Endodermal cell (in vitro differentiated cells): ENCODE measurements around the gene TAF4B. TPM values are rescaled to one million over a fixed set of nuclear protein-coding genes. Genes with fewer than 3 reads are reported as not detected.

Experiments
- DNase-seq: peaks from one replicate; pipeline ENCODE4 v3.0.0-alpha.2; 2017
- H3K27ac ChIP-seq: 2 replicates; pipeline ENCODE4 v1.5.1; 2013; ENCODE audit warnings: mild to moderate bottlenecking, low read depth, low read length, moderate library complexity
- H3K27me3 ChIP-seq: 2 replicates; pipeline ENCODE4 v1.6.1; 2013; ENCODE audit warnings: mild to moderate bottlenecking, low read length, moderate library complexity; ENCODE audit not compliant: insufficient read depth, control insufficient read depth, poor library complexity, severe bottlenecking
- H3K36me3 ChIP-seq: 2 replicates; pipeline ENCODE4 v1.7.0; 2013; ENCODE audit warnings: mild to moderate bottlenecking, low read length, moderate library complexity; ENCODE audit not compliant: control insufficient read depth, insufficient read depth
- H3K4me1 ChIP-seq: one replicate; pipeline ENCODE4 v1.7.0; 2013; ENCODE audit warnings: low read length; ENCODE audit not compliant: control insufficient read depth, insufficient read depth
- H3K4me3 ChIP-seq: 2 replicates; pipeline ENCODE4 v1.5.1; 2013; ENCODE audit warnings: mild to moderate bottlenecking, low read length, moderate library complexity
- H3K9ac ChIP-seq: 2 replicates; pipeline ENCODE4 v1.6.1; 2013; ENCODE audit warnings: mild to moderate bottlenecking, low read length, moderate library complexity; ENCODE audit not compliant: poor library complexity, severe bottlenecking; ENCODE audit errors: extremely low read depth
- H3K9me3 ChIP-seq: 2 replicates; pipeline ENCODE4 v1.6.1; 2013; ENCODE audit warnings: mild to moderate bottlenecking, low read length, moderate library complexity; ENCODE audit not compliant: control insufficient read depth
- H3K27ac Mint-ChIP-seq: 2 replicates; pipeline ENCODE4 v1.8.0; 2020; ENCODE audit warnings: mixed read lengths
- H3K27me3 Mint-ChIP-seq: 2 replicates; pipeline ENCODE4 v1.8.0; 2021; ENCODE audit warnings: mild to moderate bottlenecking, mixed read lengths; ENCODE audit not compliant: insufficient read depth
- H3K36me3 Mint-ChIP-seq: 2 replicates; pipeline ENCODE4 v1.8.0; 2020; ENCODE audit warnings: low read depth, mixed read lengths
- H3K4me1 Mint-ChIP-seq: 2 replicates; pipeline ENCODE4 v1.8.0; 2020; ENCODE audit warnings: mixed read lengths
- H3K4me3 Mint-ChIP-seq: 2 replicates; pipeline ENCODE4 v1.8.0; 2020; ENCODE audit warnings: mild to moderate bottlenecking, moderate library complexity, mixed read lengths
- H3K9me3 Mint-ChIP-seq: 2 replicates; pipeline ENCODE4 v1.8.0; 2020; ENCODE audit warnings: mild to moderate bottlenecking, mixed read lengths
- CTCF ChIP-seq: fragments of 200-600 bp; sonication (generic); conservative IDR thresholded peaks from 2 replicates; pipeline ENCODE4 v1.5.0; 2021; ENCODE audit warnings: antibody characterized with exemption, mild to moderate bottlenecking
- WGBS, 2 experiments: methylation state at CpG; one replicate each; pipeline versions ENCODE4 v1.1.5 to v1.1.7; 2013; ENCODE audit warnings: missing lambda C conversion rate in 2 of 2, mixed read lengths in 1 of 2; ENCODE audit not compliant: insufficient coverage in 1 of 2, insufficient read length in 1 of 2; 5-methylcytosine and 5-hydroxymethylcytosine counted together
- total RNA-seq, 2 donors: library from RNA; stranded (reverse); fragmentation: NEBNext Ultra II Directional in 1 of 2; extraction: Animal tissue kit (Norgen Biotek cat#: 25700) in 1 of 2; gene quantifications; 2 replicates in 1 of 2; 3 replicates in 1 of 2; pipeline ENCODE4 v1.2.1, GENCODE V29; 2021

The TAF4B gene
- total RNA-seq, 2 donors from 2014 or later: 6.9 to 7.7 TPM

DNA sequence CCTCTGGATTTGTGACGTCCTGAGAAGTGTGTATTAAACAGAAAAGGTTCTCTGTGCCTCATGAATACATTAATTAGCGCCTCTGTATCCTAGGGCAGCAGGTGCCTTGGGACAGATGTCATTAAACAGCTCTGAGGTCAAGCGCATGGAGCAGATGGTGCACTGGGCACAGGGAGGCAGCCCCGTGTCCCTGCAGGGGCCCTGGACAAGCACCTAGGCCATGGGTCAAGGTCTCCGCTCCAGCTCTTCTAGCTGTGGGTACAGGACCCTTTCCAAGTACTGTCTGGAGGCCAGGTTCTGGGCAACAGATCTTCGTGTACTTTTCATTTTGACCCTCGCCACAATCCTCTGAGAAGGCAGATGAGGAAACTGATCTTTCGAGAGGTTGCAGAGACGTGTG is 195.7 kb downstream of the TAF4B start:
- Mint-ChIP-seq H3K27me3 (peaks cover 2% of the 10 kb centered on the region), H3K27ac (no peak overlapping the region), H3K9me3 (no peaks in the 10 kb centered on the region)

DNA sequence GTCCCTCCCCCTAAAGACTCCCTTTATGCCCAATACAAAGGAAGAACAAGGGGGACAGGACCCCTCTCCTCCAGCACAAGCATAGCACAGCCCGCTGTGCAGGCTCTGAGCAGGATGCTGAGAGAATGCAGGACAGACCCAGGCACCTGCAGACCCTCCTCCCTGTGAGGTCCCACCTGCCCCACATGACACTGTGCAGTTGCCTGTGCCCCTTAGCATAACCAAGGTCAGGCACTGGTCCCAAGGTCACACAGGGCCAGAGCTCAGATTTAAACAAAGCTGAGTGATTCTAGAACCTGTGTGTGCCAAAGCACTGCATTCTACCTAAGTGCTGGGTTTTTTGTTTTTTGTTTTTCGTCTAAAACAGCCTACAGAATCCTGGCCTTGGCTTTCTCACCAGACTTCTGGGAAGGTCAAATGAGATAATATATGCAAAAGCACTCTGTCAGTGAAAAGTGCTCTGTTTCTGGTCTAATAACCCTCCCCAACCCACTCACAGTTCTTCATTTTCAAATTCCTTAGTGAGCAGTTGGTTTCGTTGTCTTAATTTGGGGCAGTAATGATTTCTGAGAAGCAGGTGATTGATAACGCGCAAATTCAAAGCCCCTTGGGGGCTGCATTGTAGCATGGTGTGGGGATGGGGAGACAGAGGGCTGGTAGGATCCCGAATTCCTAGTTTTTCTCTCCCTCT is 196.4 kb downstream of the TAF4B start:
- Histone ChIP-seq H3K4me3 (no peak overlapping the region), H3K9me3 (no peaks in the 10 kb centered on the region), H3K4me1 (no peaks in the 10 kb centered on the region), H3K27me3 (no peaks in the 10 kb centered on the region), H3K9ac (no peak overlapping the region), H3K36me3 (no peaks in the 10 kb centered on the region), H3K27ac (no peak overlapping the region)
- no peak for TF ChIP-seq CTCF
- no peak overlapping the region for H3K4me3 Mint-ChIP-seq
- H3K4me1 Mint-ChIP-seq: peaks cover 7% of the 10 kb centered on the region
- no peak for DNase-seq
- H3K27me3 Mint-ChIP-seq: peaks cover 2% of the 10 kb centered on the region
- H3K9me3 Mint-ChIP-seq: no peaks in the 10 kb centered on the region
- H3K27ac Mint-ChIP-seq: no peak overlapping the region
- no peaks in the 10 kb centered on the region for H3K36me3 Mint-ChIP-seq
- WGBS, 2 experiments: 92 to 100% methylated on average over 1 to 5 of the region's 6 CpGs

More for the DNA sequence above, 195.7 kb downstream of the TAF4B start:
- no peak overlapping the region for H3K9ac ChIP-seq
- H3K4me1 ChIP-seq: no peaks in the 10 kb centered on the region
- no peak overlapping the region for H3K4me3 ChIP-seq
- Mint-ChIP-seq H3K4me3 (no peak overlapping the region), H3K36me3 (no peaks in the 10 kb centered on the region), H3K4me1 (peaks cover 7% of the 10 kb centered on the region)
- TF ChIP-seq CTCF: no peak
- WGBS, 2 experiments: 91 to 95% methylated on average over 8 to 9 of the region's 9 CpGs
- no peak for DNase-seq
- H3K36me3 ChIP-seq: no peaks in the 10 kb centered on the region
- H3K9me3 ChIP-seq: no peaks in the 10 kb centered on the region
- H3K27me3 ChIP-seq: no peaks in the 10 kb centered on the region
- H3K27ac ChIP-seq: no peak overlapping the region

- Histone ChIP-seq H3K27me3 (no peaks in the 10 kb centered on the region), H3K9ac (no peak overlapping the region), H3K9me3 (no peaks in the 10 kb centered on the region), H3K27ac (no peak overlapping the region), H3K4me1 (no peaks in the 10 kb centered on the region), H3K36me3 (no peaks in the 10 kb centered on the region), H3K4me3 (no peak overlapping the region)
- H3K4me3 Mint-ChIP-seq: no peak overlapping the region
- no peak overlapping the region for H3K27ac Mint-ChIP-seq
- no peak for DNase-seq
- 83 to 95% methylated on average over 2 to 4 of the region's 4 CpGs for WGBS, 2 experiments
- no peaks in the 10 kb centered on the region for H3K36me3 Mint-ChIP-seq
- no peak for TF ChIP-seq CTCF
- peaks cover 7% of the 10 kb centered on the region for H3K4me1 Mint-ChIP-seq
- no peaks in the 10 kb centered on the region for H3K9me3 Mint-ChIP-seq
- H3K27me3 Mint-ChIP-seq: peaks cover 2% of the 10 kb centered on the region
These were observed 198.3 kb downstream of the TAF4B start for GRCh38 chr18:26424428-26425147.
